Stimulated activated memory B cell treated with anti-CD40 and anti-IgM and Interleukin-4, amounts not matched to agents 10 μg/mL and 1 μg/mL and 100 μg/mL, for 72 hours (primary cell): ENCODE results near the gene ERGIC3.
"Not testable (repeated sequence)": the region's sequence is repeated elsewhere in the genome, so short reads cannot be mapped to it uniquely, and the experiment has no call there.

Experiments used
- ATAC-seq: fragments of 150-1000 bp; cut with Tn5 transposase; 2 replicates; pipeline ENCODE4 v1.10.0; 2021
- H3K27ac Mint-ChIP-seq: one replicate; pipeline ENCODE4 v1.8.0; 2022; ENCODE audit warnings: mild to moderate bottlenecking, mixed read lengths
- H3K27me3 Mint-ChIP-seq: one replicate; pipeline ENCODE4 v1.8.0; 2022; ENCODE audit warnings: mixed read lengths
- H3K36me3 Mint-ChIP-seq: one replicate; pipeline ENCODE4 v1.8.0; 2022; ENCODE audit warnings: mixed read lengths
- H3K4me1 Mint-ChIP-seq: one replicate; pipeline ENCODE4 v1.8.0; 2022; ENCODE audit warnings: mixed read lengths
- H3K4me3 Mint-ChIP-seq: one replicate; pipeline ENCODE4 v1.8.0; 2022; ENCODE audit warnings: mild to moderate bottlenecking, moderate library complexity, mixed read lengths
- H3K9me3 Mint-ChIP-seq: one replicate; pipeline ENCODE4 v1.8.0; 2022; ENCODE audit warnings: mixed read lengths

Gene ERGIC3

DNA sequence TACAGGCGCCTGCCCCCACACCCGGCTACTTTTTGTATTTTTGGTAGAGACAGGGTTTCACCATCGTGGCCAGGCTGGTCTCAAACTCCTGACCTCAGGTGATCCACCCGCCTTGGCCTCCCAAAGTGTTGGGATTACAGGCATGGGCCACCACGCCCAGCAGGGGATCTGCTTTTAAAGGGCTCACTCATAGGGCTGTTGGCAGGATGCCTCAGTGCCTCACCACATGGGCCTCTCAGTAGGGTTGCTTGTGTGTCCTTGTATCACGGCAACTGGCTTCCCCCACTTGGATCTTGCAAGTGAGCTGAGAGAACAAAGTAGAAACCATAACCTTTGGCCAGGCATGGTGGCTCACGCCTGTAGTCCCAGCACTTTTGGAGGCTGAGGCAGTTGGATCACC is 3.1 kb downstream of the ERGIC3 start:
- Mint-ChIP-seq H3K36me3 (peaks cover 15% of the 10 kb centered on the region), H3K4me1 (peaks cover 16% of the 10 kb centered on the region)
- H3K9me3 Mint-ChIP-seq, H3K27me3 Mint-ChIP-seq, H3K4me3 Mint-ChIP-seq, H3K27ac Mint-ChIP-seq, ATAC-seq: not testable (repeated sequence)

DNA sequence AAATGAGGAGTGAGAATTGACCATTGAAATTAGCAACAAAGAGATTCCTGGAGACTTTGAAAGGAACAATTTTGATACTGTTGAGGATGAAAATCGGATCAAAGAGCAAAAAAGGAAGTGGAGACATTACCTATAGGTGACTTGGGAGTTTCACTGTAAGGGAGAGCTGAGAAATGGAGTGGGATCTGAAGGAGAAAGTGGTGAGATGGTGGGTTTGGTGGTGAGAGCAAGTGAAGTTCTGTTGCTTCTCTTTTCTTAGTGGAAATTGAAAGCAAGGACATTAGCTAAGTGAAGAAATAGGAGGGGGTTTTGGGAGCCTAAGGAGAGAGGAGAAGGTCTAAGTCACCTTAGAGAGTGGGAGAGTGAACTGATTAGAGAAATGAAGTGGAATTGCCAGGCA is 4.2 kb downstream of the ERGIC3 start:
- H3K4me3 Mint-ChIP-seq: no peak overlapping the region
- no peaks in the 10 kb centered on the region for H3K9me3 Mint-ChIP-seq
- peaks cover 15% of the 10 kb centered on the region for H3K36me3 Mint-ChIP-seq
- ATAC-seq: no peak
- no peak overlapping the region for H3K27ac Mint-ChIP-seq
- no peaks in the 10 kb centered on the region for H3K27me3 Mint-ChIP-seq
- peaks cover 16% of the 10 kb centered on the region for H3K4me1 Mint-ChIP-seq

DNA sequence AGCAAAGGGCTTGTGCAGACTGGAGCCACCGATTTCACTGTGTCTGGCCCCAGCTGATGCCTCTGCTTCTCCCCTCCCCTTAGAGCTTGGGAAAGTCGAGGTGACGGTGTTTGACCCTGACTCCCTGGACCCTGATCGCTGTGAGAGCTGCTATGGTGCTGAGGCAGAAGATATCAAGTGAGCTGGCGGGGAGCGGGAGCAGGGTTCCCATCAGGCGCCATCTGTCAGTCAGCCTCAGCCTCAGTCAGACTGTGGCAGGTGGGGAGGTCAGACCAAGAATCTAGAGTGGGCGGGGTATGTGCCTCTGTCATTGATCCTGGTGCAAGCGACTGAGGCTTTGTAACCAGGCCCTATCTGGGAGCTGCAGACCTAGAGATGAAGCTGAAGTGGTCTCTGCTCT is 5.5 kb downstream of the ERGIC3 start:
- no peak overlapping the region for H3K4me3 Mint-ChIP-seq
- no peak overlapping the region for H3K27ac Mint-ChIP-seq
- H3K4me1 Mint-ChIP-seq: peaks cover 16% of the 10 kb centered on the region
- H3K27me3 Mint-ChIP-seq: no peaks in the 10 kb centered on the region
- peaks cover 15% of the 10 kb centered on the region for H3K36me3 Mint-ChIP-seq
- H3K9me3 Mint-ChIP-seq: no peaks in the 10 kb centered on the region
- no peak for ATAC-seq

DNA sequence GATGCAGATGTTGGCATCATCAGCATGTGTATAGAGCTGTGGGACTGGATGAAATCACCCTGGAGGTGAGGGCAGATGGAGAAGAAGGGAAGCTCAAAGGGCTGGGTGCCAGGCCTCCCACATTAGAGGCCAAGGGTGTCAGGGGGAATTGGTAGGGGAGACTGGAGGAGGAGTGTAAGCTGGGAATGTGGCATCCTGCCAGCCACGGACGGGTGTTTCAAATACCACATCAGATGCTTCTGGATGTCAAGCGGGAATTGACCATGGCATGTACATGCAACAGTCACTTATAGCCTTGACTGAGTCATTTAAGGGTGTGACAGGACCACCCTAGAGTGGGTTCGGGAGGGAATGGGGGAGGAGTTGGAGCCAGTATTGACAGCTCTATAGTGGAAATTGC is 9.6 kb downstream of the ERGIC3 start:
- ATAC-seq: no peak
- H3K27ac Mint-ChIP-seq: no peak overlapping the region
- no peaks in the 10 kb centered on the region for H3K9me3 Mint-ChIP-seq
- peaks cover 19% of the 10 kb centered on the region for H3K36me3 Mint-ChIP-seq
- no peaks in the 10 kb centered on the region for H3K4me1 Mint-ChIP-seq
- no peak overlapping the region for H3K4me3 Mint-ChIP-seq
- H3K27me3 Mint-ChIP-seq: no peaks in the 10 kb centered on the region

DNA sequence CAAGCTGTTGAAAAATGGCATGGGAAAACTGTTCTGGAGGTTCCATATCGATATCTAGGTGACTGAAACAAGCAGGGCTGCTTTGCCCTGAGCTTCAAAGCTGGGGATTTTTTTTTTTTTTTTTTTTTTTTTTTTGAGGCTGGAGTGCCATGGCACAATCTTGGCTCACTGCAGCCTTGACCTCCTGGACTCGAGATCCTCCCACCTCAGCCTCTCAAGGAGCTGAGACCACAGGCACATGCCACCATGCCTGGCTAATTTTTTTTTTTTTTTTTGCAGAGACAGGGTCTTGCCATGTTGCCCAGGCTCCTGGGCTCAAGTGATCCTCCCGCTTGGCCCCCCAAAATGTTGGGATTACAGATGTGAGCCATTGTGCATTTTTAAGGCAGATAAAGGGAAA is 11.0 kb downstream of the ERGIC3 start:
- ATAC-seq: no peak
- Mint-ChIP-seq H3K36me3 (peaks cover 24% of the 10 kb centered on the region), H3K9me3 (no peaks in the 10 kb centered on the region), H3K4me3 (no peak overlapping the region), H3K27ac (no peak overlapping the region), H3K4me1 (no peaks in the 10 kb centered on the region), H3K27me3 (no peaks in the 10 kb centered on the region)

DNA sequence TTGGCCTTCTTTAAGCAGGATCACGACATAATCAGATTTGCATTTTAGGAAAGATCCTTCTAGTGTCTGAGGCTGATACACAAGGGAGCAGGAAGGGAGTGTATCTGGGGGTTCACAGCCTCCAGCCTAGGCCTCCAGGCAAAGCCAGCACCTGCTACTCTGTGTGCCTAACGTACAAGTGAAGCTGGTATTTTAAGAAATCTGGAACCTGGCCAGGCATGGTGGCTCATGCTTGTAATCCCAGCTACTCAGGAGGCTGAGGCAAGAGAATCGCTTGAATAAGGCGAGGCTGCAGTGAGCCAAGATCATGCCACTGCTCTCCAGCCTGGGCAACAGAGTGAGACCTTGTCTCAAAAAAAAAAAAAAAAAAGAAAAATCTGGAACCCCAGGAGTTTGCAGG is 13.6 kb downstream of the ERGIC3 start:
- H3K27me3 Mint-ChIP-seq, H3K4me3 Mint-ChIP-seq, H3K27ac Mint-ChIP-seq, ATAC-seq, H3K9me3 Mint-ChIP-seq, H3K4me1 Mint-ChIP-seq: not testable (repeated sequence)
- H3K36me3 Mint-ChIP-seq: peaks cover 28% of the 10 kb centered on the region

DNA sequence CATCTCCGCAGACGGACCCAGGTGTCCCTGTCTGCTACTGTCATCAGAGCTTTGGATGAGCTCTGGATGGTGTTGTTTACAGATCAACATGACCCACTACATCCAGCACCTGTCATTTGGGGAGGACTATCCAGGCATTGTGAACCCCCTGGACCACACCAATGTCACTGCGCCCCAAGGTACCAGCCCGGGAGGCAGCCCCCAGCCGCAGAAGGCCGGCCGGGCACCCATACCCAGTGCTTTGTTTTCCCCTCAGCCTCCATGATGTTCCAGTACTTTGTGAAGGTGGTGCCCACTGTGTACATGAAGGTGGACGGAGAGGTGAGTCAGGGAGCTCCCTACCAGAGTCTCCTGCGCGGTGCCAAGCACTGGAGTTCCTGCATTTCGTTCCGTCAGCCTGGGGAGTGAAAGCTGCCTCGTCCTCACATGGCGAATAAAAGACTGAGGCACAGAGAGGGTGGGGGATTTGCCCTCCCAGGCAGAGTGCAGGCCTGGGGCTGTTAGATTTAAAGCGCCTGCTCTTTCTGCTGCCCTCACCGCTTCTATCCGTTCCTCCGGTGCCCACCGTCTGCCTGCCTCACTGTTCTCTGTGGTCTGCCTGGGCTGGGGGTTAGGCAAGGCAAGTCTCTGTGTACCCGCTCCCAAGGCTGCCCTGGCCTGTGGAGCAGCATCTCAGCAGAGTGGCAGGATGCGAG is 14.2 kb downstream of the ERGIC3 start:
- Mint-ChIP-seq H3K4me3 (no peak overlapping the region), H3K9me3 (no peaks in the 10 kb centered on the region), H3K36me3 (peaks cover 28% of the 10 kb centered on the region), H3K4me1 (no peaks in the 10 kb centered on the region), H3K27me3 (no peaks in the 10 kb centered on the region), H3K27ac (no peak overlapping the region)
- no peak for ATAC-seq

DNA sequence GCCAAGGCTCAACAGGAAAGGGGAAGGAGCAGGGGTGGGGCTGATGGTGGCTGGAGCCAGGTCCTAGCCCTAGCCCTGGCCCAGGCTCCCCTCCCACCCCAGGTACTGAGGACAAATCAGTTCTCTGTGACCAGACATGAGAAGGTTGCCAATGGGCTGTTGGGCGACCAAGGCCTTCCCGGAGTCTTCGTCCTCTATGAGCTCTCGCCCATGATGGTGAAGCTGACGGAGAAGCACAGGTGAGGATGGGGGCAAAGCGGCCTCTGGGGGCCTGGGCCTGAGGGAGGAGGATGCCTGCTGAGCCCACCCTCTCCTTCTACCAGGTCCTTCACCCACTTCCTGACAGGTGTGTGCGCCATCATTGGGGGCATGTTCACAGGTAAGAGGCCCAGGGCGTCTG is 15.0 kb downstream of the ERGIC3 start:
- ATAC-seq: no peak
- Mint-ChIP-seq H3K9me3 (no peaks in the 10 kb centered on the region), H3K4me3 (no peak overlapping the region), H3K27ac (no peak overlapping the region), H3K4me1 (no peaks in the 10 kb centered on the region), H3K27me3 (no peaks in the 10 kb centered on the region), H3K36me3 (peaks cover 28% of the 10 kb centered on the region)

DNA sequence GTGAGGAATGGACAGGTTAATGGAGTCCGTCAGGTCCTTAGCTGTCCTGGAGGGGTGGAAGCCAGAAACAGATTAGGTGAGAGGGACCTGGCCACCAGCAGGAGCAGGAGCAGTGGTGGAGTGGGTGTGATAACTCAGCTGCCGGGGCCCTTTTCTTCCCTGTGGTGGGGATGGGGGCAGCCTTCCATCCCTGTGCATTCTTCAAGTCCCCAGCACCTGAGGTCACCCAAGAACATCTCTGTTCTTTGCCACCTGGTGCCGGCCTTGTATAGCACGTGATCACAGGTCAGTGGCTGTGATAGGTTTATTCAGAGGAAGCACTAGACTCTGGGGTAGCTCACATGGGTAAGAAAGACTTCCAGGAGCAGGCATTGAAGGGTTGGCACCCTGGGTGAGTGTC is 16.6 kb downstream of the ERGIC3 start:
- no peak overlapping the region for H3K4me3 Mint-ChIP-seq
- ATAC-seq: no peak
- no peaks in the 10 kb centered on the region for H3K9me3 Mint-ChIP-seq
- no peaks in the 10 kb centered on the region for H3K4me1 Mint-ChIP-seq
- H3K36me3 Mint-ChIP-seq: peaks cover 28% of the 10 kb centered on the region
- H3K27me3 Mint-ChIP-seq: no peaks in the 10 kb centered on the region
- H3K27ac Mint-ChIP-seq: no peak overlapping the region

DNA sequence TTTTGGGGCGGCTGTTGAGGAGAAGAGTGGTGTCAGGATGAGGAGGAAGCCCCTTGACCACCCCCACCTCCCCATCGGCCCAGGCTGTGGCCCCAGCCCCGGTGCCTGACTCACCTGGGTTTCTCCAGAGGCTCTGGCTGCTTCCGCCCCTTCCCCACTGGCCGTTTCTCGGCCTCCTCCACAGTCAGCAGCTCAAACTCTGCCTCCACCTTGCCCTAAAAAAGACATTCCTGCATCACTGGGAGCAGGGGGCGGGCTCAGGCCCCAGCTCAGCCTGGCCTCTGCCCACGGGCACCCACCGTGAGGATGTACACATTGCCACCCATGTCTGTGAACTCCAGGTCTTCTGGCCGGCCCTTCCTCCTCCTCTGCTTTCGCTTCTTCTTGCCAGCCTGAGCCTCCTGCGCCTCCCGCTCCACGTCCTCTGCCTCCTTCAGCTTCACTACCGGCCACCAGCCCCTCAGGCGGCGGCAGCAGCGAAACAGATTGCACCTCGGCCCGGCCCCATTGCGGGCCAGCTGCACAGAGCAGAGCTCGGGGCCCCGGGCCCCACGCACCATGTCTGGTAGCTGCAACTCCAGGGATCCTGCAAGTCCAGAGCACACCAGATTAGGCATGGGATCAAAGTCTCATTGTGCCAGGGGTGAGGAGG is 17.3 kb downstream of the ERGIC3 start:
- H3K36me3 Mint-ChIP-seq: peaks cover 26% of the 10 kb centered on the region
- H3K4me3 Mint-ChIP-seq: no peak overlapping the region
- H3K27ac Mint-ChIP-seq: no peak overlapping the region
- H3K4me1 Mint-ChIP-seq: no peaks in the 10 kb centered on the region
- peaks cover 6% of the 10 kb centered on the region for H3K27me3 Mint-ChIP-seq
- no peak for ATAC-seq
- no peaks in the 10 kb centered on the region for H3K9me3 Mint-ChIP-seq

DNA sequence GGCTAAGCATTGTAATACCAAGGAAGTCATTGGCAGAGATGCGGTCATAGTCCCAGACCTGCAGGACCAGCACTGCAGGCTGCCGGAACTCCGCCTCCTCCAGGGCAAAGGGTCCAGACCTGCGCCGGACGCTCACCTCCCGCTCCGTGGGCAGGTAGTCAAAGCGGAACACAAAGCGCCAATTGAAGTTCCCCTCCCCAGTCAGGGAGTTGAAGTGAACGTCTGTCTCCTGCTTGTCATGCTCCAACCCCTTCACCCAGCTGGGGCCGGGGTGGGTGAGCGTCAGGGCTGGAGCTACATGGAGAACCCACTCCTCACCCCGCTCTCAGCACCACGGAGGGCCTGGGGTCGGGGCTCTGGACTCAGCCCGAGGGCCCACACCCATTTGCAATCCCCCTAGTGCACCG is 18.2 kb downstream of the ERGIC3 start:
- no peak for ATAC-seq
- H3K27me3 Mint-ChIP-seq: peaks cover 8% of the 10 kb centered on the region
- H3K36me3 Mint-ChIP-seq: peaks cover 16% of the 10 kb centered on the region
- no peak overlapping the region for H3K4me3 Mint-ChIP-seq
- H3K4me1 Mint-ChIP-seq: no peaks in the 10 kb centered on the region
- no peaks in the 10 kb centered on the region for H3K9me3 Mint-ChIP-seq
- no peak overlapping the region for H3K27ac Mint-ChIP-seq

DNA sequence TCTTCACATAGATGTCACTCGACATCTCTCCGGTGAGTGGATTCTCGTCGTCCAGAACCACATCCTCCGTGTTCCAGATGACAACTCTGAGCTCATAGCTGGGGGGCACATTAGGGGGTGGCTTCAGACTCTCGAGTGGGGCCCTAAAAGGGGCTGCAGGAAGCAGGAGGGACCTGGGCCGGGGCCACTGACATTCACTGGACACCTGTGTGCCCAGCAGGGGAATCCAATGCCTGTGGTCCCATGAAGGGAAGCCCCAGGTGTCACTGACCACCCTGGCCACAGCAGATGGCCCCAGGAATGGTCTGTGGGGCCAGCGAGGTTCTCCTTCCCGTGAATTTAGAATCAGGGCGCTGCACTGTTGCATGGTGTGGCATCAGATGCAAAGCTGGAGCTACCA is 18.7 kb downstream of the ERGIC3 start:
- Mint-ChIP-seq H3K27ac (no peak overlapping the region), H3K4me1 (no peaks in the 10 kb centered on the region), H3K27me3 (peaks cover 8% of the 10 kb centered on the region), H3K9me3 (no peaks in the 10 kb centered on the region), H3K36me3 (peaks cover 15% of the 10 kb centered on the region), H3K4me3 (no peak overlapping the region)
- no peak for ATAC-seq

DNA sequence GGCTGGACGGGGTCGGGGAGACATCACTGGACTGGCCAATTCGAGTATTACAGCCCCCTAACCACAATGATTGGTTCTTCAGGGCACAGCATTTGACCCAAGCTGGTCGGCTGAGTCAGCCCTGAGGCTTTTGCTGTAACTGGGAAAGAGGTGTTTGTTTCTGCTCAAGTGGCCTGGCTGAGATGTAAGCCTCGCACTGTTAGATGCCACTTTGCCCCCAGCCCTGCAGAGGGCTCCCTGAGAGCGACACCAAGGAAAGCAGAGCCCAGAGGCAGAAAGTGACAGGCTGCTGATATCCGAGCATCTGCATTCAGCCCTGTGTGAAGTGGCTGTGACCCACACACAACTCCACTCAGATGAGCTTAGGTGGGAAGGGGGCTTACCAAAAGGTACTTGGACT is 19.4 kb downstream of the ERGIC3 start:
- Mint-ChIP-seq H3K27ac (no peak overlapping the region), H3K9me3 (no peaks in the 10 kb centered on the region), H3K4me3 (no peak overlapping the region), H3K36me3 (peaks cover 15% of the 10 kb centered on the region), H3K4me1 (no peaks in the 10 kb centered on the region), H3K27me3 (peaks cover 8% of the 10 kb centered on the region)
- ATAC-seq: no peak

DNA sequence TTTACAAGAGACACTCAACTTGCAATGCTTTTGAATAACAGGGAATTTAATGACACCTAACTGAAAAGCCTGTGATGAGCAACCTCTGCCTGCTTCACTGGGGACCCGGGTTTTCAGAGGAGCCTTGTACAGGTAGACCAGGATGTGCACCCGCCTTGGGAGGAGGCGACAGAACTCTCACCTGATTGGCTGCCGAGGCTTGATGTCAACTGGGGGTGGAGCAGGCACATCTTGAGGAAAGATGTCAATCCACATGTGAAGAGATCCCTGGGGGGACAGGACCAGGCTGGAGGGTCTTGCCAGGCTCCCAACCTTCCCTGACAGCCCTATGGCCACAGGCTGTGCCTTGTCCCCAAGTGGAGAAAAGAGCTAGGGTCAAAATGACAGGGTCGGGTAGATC is 19.8 kb downstream of the ERGIC3 start:
- H3K9me3 Mint-ChIP-seq: no peaks in the 10 kb centered on the region
- H3K27me3 Mint-ChIP-seq: peaks cover 8% of the 10 kb centered on the region
- no peak overlapping the region for H3K4me3 Mint-ChIP-seq
- no peaks in the 10 kb centered on the region for H3K4me1 Mint-ChIP-seq
- peaks cover 15% of the 10 kb centered on the region for H3K36me3 Mint-ChIP-seq
- no peak for ATAC-seq
- H3K27ac Mint-ChIP-seq: no peak overlapping the region

DNA sequence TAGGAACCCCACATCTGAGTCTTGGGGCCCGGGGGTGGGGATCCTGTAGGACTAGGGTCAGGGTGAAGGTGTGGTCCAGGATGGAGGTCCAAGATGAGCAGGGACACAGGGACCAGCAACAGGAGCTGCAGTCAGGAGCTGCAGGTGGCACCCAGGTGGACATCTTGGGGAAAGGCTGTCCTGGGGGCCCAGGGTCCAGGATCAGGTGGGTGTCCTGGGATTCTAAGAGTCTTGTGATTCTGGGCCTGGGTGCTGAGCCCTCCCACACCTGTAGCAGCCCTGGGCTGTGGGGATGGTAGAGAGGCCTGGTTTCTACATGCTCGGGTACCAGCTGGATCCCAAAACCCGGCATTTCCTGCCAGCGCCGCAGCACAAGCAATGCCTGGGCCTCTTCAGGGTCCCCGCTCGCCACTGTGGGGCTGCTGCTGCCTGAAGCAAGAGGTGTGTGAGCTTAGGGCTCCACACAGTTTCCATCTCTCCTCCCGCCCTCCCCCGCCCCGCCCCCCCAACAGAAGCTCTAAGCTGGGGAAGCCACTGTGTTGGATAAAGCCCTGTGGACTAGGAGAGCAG is 20.7 kb downstream of the ERGIC3 start:
- H3K27me3 Mint-ChIP-seq: peaks cover 17% of the 10 kb centered on the region
- no peak for ATAC-seq
- no peaks in the 10 kb centered on the region for H3K9me3 Mint-ChIP-seq
- no peaks in the 10 kb centered on the region for H3K4me1 Mint-ChIP-seq
- no peak overlapping the region for H3K4me3 Mint-ChIP-seq
- H3K36me3 Mint-ChIP-seq: peaks cover 10% of the 10 kb centered on the region
- H3K27ac Mint-ChIP-seq: no peak overlapping the region

DNA sequence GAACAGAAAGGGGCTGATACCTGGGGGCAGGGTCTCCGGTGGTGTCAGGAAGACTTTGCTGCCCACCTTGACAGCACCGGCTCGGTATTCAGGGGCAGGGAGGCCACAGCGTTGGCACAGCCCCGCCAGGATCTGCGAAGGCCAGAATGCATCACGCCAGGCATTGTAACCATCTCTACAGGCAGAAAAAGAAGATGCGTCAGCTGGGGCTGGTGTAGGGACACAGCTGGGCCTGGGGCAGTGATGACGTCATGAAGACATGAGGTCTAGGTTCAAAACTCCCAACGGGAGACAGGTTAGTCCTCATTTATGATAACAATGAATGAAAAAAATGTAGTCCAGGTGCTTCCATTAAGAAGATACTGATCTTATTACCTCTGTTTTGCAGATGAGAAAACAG is 22.0 kb downstream of the ERGIC3 start:
- Mint-ChIP-seq H3K27ac (no peak overlapping the region), H3K36me3 (peaks cover under 1% of the 10 kb centered on the region), H3K27me3 (peaks cover 18% of the 10 kb centered on the region), H3K4me3 (no peak overlapping the region), H3K9me3 (no peaks in the 10 kb centered on the region), H3K4me1 (no peaks in the 10 kb centered on the region)
- no peak for ATAC-seq
